HG03175 (cell line): ENCODE results near the gene ZMIZ2.

ENCODE experiments used
- ATAC-seq: cut with Tn5 transposase; IDR thresholded peaks from one replicate; pipeline ENCODE4 v1.9.1; 2021; ENCODE audit warnings: mild to moderate bottlenecking, moderate library complexity; ENCODE audit not compliant: unreplicated experiment

Gene ZMIZ2

GRCh38 chr7:44755698-44756627, 7.3 kb downstream of the ZMIZ2 start:
- no peak for ATAC-seq

DNA sequence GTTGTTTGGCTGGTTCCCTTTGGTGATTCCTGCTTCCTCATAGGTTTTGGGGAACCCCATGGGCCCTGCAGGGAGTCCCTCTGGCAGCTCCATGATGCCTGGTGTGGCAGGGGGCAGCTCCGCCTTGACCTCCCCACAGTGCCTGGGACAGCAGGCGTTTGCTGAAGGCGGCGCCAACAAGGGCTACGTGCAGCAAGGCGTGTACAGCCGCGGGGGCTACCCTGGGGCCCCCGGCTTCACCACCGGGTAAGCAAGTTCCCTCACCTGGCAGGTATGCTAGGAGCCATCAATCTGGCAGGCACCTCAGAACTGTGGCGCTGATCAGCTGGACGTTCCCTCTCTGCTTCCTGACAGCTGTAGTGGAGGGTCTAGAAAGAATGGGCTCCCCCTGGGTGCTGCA, 8.3 kb downstream of the ZMIZ2 start:
- ATAC-seq: no peak

DNA sequence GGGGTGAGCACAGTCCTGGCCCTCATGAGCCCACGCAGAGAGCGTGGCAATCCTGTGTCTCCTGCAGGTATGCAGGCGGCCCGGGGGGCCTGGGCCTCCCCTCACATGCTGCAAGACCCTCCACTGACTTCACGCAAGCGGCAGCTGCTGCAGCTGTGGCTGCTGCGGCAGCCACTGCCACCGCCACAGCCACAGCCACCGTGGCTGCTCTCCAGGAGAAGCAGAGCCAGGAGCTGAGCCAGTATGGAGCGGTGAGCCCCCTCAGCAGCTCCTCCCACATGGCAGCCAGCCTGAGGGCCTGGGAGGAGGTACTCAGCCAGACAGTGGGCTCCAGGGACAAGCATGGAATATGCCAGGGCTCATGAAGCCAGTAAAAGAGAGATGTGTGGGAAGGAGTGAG, 8.7 kb downstream of the ZMIZ2 start:
- ATAC-seq: no peak

- ATAC-seq: no peak
Observed at GRCh38 chr7:44757739-44758138, 9.1 kb downstream of the ZMIZ2 start.

- no peak for ATAC-seq
Observed at GRCh38 chr7:44759246-44759645, 10.6 kb downstream of the ZMIZ2 start.

DNA sequence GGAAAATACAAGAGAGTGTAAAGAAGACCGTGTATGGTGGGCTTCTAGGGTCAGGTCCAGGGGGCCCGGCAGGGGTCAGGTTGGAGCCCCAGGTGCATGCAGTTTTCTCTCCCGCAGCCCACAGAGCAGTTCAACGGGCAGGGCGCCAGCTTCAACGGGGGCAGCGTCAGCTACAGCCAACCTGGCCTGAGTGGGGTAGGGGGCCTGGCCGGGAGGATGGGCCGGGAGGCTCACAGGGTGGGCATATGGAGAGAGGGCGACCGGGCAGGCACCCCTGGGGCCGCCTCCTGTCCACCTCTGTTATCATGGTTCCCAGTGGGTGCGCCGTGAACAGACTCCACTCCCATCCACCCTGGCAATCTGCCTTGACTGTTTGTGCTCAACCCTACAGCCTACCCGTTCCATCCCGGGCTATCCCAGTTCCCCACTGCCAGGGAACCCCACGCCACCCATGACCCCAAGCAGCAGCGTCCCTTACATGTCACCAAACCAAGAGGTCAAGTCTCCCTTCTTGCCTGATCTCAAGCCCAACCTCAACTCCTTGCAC, 11.5 kb downstream of the ZMIZ2 start:
- ATAC-seq: no peak

GRCh38 chr7:44761207-44762161, 12.8 kb downstream of the ZMIZ2 start:
- no peak for ATAC-seq

- no peak for ATAC-seq
Observed at GRCh38 chr7:44762300-44762699, 13.7 kb downstream of the ZMIZ2 start.

GRCh38 chr7:44762726-44763522, 14.3 kb downstream of the ZMIZ2 start:
- no peak for ATAC-seq

DNA sequence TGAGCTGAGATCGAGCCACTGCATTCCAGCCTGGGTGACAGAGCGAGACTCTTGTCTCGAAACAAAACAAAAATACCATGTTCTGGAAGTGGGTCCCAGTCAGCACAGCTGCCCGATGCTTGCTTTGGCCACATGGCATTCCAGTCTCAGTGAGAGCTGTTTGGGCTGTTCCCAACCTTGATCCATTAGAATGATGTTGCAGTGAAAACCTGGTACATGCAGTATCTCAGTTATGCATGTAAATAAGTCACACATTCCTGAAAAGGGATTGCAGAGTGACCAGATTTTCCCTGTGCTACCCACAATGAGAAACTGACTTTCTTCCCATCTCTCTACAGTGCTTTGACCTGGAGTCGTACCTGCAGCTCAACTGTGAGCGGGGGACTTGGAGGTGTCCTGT, 15.4 kb downstream of the ZMIZ2 start:
- ATAC-seq: no peak

DNA sequence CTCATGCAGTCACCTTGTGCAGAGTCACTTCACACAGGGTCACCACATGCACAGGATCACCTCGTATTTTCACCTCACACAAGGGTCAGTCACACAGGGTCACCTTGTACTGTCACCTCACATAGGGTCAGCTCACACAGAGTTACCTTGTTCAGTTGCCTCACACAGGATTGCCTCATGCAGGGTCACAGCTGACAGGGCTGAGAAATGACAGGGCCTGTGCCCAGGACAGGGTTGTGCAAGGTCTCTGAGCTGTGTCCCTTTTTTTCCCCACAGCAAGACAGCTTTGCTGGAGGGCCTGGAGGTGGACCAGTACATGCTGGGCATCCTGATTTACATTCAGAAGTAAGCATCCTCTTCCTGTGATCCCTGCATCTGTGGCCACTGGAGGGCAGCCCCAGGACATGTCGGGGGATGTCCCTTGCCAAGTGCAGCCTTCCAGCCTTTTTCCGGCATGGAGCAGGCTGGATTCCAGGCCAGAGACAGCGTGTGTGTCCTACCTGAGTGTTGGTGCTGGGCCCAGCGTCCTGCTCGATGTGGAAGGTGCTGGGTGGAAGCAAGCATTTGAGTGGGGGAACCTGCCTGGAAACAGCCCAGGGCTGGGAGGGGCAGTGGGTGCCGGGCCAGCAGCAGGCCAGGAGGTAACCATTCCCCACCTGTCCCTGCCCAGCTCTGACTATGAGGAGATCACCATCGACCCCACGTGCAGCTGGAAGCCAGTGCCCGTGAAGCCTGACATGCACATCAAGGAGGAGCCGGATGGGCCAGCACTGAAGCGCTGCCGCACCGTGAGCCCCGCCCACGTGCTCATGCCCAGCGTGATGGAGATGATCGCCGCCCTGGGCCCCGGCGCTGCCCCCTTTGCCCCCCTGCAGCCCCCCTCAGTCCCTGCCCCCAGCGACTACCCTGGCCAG, 16.3 kb downstream of the ZMIZ2 start:
- ATAC-seq: no peak

- ATAC-seq: no peak
Observed at GRCh38 chr7:44765579-44766415, 17.1 kb downstream of the ZMIZ2 start.

DNA sequence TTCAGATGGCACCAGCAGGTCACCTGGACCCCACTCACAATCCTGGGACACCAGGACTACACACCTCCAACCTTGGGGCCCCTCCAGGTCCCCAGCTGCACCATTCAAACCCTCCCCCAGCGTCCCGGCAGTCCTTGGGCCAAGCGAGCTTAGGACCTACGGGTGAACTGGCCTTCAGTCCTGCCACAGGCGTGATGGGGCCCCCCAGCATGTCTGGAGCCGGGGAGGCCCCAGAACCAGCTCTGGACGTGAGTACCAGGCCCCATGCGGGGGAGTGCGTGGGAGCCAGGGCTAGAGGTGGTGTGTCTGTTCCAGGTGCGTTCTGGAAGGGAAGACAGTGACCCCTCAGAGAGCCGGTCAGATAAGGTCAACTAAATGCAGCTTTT, 17.8 kb downstream of the ZMIZ2 start:
- ATAC-seq: no peak

- no peak for ATAC-seq
Observed at GRCh38 chr7:44767134-44767911, 18.7 kb downstream of the ZMIZ2 start.

DNA sequence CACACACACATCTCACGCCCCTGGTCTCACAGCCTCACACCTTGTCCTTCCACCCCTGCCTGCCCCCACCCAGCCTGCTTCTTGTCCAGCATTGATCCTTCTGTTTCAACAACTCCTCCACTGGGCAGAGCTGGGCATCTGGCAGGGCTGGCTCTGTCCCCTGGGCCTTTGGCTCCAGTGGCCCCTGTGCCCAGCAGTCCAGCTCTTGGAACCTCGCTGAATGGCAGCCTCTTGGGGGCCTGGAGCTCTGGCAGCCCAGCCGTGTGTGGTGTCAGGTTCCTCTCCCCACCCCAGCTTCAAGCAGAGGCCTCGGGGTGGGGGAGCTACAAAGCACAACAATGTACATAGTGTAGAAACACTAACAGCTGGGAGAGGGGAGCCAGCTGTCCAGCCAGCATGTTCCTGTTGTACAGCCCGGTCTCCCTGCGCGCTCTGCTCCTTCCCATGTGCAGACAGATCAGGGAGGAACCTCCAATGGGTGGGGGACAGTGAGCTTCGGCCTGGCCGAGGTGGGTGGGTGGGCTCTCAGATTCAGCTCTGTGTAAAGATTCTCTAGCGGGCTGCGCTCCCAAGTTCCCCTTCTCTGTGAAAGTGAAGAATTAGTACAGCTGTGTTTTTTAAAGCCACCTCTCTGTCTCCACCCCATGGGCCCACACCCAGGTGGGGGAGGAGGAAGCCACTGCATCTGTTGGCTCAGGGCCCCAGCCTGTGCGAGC, 19.4 kb downstream of the ZMIZ2 start:
- no peak for ATAC-seq

- ATAC-seq: no peak
Observed at GRCh38 chr7:44768628-44769371, 20.2 kb downstream of the ZMIZ2 start.

GRCh38 chr7:44769376-44769775, 20.7 kb downstream of the ZMIZ2 start:
- ATAC-seq: no peak
